ENCODE measurements around the gene RNLS.

DNA sequence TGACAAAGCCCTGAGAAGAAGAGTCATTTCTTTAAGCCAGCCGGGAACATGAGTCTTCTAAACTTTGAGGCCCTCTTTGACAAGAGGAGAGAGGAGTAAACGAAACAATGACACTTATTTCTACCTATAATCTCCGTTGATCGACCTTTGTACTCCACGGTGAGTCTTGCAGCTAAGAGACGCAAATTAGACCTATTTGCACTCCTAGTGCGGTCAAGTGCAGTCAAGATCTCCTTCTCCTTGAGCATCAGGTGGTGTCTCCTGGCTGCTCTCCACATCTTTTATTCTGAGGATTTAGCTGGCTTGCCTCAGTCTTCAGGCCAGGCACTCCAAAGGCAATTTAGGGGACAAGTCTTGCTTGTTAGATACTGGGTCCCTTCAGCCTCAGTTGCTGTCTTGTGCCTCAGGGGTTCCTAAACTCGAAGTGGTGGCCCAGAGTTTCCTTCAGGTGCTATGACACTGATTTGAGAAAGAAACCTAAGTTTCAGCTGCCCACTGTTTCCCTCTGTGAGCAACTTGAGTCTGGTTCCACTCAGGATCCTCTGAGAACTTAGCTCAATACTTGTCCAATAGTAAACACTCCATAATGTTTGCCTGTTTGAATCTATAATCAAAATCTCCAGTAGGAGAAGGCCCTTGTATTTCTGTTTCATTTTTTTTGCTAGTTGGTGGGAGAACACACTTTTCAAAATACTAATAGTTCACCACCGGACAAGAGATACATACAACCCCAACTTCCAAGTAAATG lies 312.9 kb downstream of the RNLS start:
- TF ChIP-seq CTCF (conservative IDR thresholded peaks at IDR 0.05; ENCODE audit: low read length) = no peak
- no peak for TF ChIP-seq EZH2phosphoT487 (IDR thresholded peaks at IDR 0.05; ENCODE audit: borderline replicate concordance, low read depth, low read length)

Data from OCI-LY7 (cell line).